Activated T-cell treated with anti-CD3 and anti-CD28 coated beads, Interleukin-2, amount 50 U/mL, for 1 hour (primary cell): ENCODE data around the gene DMRTB1.
"Not testable (repeated sequence)": the region's sequence is repeated elsewhere in the genome, so short reads cannot be mapped to it uniquely, and the experiment has no call there.

Experiments
- DNase-seq: peaks from one replicate; pipeline ENCODE4 v3.0.0-alpha.2; 2020

Gene DMRTB1

DNA sequence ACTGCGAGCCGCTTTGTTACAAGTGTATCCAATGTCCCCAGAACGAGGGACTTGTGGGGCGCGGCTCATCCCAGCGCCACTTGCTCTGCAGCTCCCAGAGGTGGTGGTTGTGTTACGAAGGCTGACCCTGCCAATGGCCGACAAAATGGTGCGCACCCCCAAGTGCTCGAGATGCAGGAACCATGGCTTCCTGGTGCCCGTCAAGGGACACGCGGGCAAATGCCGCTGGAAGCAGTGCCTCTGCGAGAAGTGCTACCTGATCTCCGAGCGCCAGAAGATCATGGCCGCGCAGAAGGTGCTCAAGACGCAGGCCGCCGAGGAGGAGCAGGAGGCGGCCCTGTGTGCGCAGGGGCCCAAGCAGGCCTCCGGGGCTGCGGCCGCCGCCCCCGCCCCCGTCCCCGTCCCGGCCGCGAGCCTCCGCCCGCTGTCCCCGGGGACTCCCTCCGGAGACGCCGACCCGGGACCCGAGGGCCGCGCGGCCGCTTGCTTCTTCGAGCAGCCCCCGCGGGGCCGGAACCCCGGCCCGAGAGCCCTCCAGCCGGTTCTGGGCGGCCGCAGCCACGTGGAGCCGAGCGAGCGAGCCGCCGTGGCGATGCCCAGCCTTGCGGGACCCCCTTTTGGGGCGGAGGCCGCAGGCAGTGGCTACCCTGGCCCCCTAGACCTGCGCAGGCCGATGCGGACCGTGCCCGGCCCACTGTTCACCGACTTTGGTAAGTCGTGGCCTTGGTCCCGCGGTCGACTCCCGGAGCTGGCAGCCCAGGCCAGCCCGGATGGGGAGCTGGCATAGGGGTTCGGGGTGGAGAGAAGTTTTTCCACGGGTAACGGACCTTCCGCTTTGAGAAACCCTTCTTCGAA, at the start of gene DMRTB1:
Gene DMRTB1, plus strand, starts transcription at position 79 of the 855 bp plus-strand sequence. Its CDS starts 55 bp downstream, at position 134.
- DNase-seq: no peak

DNA sequence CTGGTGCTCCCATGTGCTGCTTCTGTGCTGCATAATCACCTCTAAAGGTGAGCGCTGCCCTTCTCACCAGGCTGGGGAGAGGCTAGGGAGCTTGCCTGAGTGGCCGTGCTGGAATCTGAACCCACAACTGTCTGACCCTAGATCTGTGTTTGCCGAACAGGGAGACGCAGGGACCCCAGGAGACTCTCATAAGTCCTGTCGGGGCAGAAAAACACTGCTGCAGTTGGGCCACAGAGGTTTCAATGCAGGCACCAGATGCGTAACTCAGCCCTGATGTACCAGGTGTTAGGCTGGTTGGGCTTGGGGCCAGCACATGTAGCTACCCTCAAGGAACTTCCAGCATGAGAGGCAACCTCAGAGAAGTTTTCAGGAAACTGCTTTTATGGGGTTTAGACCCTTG, 49.5 kb upstream of the DMRTB1 start:
- DNase-seq: no peak

DNA sequence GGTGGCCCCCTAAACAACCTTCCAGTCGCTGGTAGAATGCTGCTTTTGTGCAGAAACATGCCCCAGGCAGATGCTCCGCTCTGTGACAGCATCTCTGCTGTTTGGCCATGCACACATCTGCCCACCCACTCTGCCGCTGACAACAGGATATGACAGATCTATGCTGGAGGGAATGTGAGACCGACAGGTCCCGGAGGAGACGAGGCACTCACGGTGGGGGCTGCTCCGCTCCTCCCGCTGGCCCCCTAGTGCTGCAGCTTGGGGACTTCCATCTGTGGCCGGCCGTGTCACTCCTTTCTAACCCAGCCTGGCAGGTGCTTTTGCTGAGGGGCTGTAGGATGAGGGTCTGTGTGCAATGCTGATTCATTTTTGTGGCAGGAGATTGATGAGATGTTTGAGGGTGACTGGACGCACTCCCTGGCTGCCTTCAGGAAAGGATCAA, 49.1 kb upstream of the DMRTB1 start:
- DNase-seq: peak; percentile 45

DNA sequence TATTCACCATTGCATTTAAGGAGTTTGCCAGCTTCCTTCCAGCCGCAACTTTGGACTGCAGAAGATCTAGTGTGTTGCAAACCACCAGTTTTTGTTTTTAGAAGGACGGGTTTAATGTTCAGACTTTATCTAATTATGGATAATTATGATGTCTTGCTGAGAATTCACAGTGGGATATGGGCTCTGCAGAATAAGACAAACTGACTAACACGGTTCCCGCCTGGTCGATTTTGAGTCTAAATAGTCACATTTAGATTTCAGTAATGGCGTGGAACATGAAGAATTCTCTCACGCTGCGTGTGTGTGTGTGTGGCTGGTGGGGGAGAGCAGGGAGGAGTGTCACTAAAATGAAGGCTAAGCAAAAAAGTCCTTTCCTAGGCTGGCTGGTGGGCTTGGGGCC, 48.5 kb upstream of the DMRTB1 start:
- no peak for DNase-seq

DNA sequence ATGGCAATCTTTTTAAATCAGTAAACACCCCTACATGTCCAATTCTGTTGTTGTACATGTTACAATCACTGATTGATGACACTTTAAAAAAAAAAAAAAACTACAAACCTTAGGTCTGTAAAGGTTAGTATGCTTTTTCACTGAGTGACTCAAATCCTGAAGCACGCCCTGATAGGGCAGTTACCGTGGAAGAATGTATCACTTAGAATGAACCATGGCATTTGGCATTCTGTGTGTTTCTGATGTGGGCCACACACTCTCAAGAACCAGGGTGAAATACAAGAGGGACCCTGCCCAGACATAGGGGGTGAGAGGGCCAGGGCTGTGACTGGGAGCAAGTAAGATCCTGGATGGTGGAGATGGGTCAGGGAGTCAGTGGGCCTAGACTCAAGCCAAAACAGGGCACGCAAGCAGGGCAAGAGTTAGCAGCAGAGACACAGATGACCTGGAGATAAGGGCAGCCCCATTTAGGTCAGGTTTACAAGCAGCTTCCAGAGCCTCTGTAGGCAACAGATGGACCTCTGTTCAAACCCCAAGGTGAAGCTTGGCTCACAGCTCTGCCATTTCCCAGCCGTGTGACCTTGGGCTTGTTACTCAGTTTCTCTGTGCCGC, 47.6 kb upstream of the DMRTB1 start:
- DNase-seq: no peak

DNA sequence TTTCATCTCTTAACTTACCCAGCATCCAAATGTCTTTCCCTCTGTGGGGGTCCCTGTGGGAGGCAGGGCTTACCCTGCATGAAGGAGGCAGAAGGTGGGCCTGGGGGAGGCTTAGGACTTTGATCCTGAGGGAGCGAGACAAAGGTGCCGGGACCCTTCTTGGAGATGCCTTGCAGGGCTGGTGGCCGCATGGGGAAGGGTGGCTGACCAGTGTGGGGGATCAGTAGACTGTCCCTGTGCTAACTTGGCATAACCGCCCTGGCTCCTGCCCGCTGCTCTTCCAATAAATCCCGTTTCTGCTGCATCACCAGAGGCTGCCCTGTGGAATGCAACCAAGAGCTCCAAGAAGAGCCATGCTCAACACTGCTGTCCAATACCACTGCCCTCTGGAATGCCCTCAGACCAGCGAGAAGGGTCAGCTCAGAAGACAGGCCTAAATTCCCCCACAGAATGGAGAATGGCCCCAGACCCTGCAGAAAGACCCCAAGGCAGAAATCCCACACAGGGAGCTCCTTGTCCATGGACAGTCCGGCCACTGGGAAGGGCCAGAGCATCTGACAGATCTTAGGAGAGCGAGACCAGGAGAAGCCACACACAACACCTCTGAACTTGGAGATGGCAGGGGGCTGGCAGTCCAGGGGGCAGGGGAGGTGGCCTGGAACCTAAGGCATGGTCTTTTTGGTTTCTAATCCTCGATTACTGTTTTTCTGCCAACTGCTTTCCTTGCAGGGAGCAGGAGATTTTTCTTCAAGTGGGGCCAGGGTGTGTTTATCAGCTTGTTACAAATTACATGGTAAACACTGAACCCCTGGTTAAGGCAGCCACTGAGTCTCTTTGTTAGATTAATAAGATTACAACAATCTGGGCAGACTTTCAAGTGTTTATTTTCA, 46.7 kb upstream of the DMRTB1 start:
- DNase-seq: no peak

DNA sequence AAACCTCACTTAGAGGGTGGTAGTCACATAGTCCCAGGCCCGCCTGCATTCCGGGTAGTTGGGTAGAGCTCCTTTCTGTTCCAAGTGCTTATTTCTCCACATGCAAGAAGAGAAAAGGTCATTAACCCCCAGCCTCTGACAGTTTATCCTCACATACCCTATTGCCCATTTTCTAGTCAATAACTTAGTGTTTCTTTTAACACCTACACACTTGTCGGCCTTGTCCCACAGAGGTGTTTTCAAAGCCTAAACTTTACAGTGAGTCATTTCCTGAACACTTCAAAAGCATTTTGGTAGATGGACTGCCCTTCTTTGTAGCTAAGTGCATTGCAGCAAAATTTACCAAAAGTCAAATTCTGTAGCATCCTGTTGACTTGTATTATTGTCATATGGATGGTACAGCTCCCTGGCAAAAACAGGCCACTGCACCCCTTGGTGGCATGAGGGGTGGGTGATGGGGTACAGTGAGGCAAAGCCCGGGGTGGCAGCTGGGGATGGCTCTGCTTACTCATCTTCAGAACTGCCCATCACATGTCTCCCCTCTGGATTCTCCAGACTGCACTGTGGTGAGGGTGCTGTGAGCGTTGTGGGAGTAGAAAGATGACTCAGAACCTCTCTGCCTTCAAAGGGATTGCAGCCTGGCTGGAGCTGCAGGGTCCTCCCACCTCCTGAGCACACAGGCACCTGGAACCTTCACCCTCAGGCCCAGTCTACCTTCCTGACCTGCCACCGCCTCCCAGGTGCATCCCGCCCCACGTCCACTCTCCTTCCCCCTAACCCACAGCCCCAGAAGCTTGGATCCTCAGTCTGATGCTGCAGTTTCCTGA, 45.8 kb upstream of the DMRTB1 start:
- peak; percentile 58 for DNase-seq

DNA sequence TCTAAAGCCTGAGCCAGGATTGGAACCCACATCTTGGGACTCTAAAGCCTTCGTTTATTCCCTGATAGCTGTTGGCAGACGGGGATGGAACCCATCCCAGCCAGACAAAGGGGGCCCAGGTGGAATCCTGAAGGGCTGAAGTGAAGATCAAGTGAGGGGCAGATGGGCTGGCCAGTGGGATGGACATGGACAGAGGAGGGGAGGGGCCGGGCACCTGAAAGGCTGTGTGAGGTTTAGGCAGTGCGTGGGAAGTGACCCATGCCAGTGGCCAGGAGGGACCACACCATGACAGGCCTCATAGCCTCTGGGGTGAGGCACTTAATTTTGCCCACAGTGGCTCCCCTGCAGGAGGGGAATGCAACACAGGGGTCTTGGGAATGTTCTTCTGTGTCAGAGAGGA, 44.6 kb upstream of the DMRTB1 start:
- no peak for DNase-seq

DNA sequence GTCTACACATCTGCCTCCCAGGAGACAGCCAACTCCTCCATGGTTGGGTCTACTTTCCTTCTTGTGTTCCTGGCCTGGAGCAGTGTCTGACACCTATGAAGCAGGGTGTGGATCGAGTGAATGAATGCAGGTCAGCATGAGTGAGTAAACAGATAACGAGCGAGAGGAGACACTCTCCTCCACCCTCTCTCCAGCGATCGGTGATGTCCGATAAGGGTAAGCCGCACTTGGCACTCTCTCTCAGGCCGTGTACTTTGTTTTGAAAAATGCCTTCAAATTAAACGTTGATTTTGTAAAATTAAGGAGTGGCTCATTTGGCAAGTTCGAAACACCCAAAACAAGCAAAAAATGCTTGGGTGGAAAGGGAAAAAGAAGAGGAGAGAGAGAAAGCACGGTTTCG, 43.8 kb upstream of the DMRTB1 start:
- no peak for DNase-seq

DNA sequence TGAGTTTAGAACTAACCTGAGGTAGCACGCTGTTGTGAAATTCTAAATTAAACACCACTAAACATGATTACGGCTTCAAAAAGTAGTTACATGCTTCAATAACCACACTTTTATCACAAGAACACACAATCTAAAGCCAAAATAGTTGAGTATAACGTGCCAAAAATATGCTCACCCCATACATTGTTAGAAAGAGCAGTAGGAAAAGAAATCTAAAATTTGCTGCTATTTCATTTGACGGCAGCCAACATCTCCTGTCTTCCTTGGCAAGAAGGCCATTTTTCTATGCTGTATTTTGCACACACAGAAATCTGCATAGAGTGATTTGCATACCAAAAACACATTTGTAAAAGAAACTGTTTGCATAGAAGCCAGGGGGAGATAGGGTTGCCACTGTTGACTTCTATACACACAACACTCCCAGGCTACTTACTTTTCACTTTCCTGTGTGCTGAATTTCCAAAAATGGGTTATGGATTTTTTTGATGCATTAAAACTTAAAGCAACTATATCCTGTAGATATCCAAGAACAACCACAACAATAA, 42.9 kb upstream of the DMRTB1 start:
- no peak for DNase-seq

DNA sequence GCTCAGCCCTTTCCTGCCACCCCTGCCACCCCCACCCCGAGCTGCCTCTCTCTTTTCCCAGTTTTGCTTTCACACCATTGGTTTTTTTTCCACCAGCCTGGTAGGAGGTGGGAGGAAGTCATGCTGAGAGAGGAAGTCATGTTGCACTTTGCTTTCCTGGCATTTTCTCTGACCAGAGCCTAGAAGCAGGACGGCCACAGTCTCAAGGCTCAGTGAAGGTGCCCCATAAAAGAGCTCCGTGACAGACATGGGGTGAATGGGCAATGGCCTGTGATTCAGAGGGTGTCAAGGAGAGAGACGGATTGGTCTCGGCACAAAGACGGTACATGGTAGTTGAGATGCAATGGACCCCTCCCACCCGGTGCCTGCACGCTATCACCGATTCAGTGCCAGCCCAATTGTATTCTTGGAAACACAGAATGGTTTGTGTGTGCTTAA, 42.1 kb upstream of the DMRTB1 start:
- DNase-seq: no peak

DNA sequence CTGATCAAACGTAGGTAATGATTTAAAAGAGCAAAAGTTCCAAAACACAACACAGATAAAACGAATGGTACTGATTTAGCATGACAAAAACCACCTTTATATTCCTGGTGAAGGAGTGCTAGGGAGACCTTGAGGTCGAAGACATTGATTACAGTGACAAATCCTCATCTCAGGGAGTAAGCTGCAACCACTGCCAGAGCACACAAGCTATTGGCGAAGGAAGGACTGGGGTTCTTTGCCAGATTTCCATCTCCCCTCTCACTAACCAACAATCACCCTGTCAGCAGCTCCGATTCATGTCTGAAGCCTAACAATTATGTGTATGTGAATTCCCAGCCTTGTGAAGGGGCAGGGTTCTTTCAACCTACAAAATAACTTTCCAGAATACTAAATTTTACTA, 40.2 kb upstream of the DMRTB1 start:
- DNase-seq: no peak

DNA sequence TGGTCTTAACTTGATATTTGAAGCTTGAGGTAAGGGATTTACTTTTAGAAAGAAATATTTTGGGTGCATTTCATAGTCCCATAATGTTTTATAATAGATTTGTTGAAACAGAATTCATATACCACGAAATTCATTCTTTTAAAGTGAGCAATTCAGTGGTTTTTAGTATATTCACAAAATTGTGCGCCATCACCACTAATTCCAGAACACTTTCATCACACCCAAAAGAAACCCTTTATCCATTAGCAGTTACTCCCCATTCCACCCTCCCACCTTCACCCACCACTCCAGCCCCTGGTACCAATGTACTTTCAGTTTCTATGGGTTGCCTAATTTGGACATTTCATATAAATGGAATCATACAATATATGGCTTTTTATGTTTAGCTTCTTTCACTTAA, 38.9 kb upstream of the DMRTB1 start:
- DNase-seq: no peak

DNA sequence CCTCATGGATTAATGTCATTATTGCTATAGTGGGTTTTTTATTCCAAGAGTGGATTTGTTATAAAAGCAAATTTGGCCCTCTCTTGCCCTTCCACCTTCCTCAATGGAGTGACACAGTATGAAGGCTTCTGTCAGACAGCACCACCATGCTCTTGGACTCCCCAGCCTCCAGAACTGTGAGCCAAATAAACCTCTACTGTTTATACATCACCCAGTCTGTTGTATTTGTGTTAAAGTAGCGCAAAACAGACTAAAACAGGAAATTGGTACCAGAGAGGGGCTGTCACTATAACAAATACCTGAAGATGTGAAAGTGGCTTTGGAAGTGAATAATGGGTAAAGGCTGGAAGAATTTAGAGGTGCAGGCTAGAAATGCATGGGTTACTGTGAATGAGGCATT, 38.0 kb upstream of the DMRTB1 start:
- DNase-seq: no peak

DNA sequence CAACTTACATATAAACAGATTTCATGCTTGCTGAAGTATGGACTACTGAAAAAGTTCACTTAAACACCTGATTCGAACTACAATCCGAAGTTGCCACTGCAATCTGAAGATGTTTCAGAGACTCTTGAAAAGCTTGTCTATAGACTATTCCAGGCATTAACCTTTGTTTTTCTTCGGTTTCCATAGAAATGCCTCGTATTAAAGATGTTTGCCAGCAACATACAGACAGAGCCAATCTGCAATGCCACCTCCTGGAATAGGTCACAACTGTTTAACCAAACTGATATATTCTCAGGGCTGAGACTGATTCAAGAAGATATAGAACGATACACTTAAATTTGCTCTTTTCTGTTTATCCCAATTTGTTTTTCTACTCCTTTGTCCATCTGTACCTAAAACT, 28.9 kb upstream of the DMRTB1 start:
- no peak for DNase-seq

DNA sequence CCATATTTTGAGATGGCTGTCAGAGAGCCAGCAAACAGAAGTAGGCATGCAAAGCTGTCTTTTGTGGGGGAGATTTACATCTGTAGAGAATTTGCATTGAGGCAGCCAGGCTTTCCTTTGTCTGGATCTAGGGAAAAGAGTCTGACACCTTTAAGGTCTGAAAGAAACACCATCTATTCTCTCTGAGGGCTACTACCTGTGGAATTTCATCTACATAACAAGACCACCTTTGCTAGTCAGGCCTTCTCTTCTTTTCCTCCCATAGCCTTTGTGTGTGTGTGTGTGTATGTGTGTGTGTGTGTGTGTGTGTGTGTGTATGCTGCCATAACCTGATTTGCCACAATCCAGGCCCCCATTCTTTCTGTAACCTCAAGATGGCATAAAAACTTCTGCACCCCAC, 28.4 kb upstream of the DMRTB1 start:
- DNase-seq: no peak

DNA sequence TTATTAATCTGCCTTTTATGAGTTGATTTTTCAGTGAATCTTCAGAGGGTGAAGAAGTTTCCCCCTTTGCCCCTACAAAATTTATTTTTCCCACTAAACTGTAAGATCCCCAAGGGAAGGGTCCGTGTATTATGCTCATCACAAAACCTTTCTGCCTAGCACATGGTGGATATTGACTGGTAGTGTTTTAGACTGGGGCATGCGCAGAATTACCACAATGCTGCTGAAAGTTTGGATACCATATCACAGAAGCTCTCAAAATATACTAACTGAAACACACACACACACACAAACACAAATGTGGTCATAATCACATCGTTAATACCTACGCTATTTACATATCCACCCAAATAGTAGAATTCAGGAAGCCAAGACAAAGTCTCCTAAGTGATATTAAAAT, 28.0 kb upstream of the DMRTB1 start:
- DNase-seq: no peak

DNA sequence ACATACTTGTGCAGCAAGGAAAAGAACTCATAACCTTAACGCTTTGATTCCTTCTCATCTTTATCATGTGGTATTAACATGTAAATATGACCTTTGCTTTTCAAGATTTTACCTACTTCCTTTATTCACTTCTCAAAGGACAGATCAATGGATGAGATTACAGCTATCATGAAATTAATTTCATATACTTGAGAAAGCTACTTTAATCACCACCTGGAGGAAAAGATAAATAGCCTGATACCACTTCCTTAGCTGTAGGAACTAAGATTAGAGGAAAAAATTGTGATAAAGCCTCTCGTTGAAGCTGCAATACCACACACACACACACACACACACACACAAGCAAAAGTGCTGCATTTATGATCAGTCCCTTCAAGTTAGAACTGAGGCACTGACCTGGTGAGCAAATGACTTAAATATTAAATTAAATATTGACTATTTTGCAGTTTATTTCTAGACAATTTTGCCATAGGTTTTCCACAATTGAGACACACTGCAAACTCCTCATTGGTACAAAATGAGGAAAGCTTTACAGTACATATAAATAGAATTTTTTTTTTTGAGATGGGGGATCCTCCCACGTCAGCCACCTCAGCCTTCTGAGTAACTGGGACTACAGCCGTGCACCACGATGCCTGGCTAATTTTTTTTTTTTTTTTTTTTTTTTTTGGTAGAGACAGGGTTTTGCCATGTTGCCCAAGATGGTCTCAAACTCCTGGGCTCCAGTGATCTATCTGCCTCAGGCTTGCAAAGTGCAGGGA, 27.2 kb upstream of the DMRTB1 start:
- no peak for DNase-seq

DNA sequence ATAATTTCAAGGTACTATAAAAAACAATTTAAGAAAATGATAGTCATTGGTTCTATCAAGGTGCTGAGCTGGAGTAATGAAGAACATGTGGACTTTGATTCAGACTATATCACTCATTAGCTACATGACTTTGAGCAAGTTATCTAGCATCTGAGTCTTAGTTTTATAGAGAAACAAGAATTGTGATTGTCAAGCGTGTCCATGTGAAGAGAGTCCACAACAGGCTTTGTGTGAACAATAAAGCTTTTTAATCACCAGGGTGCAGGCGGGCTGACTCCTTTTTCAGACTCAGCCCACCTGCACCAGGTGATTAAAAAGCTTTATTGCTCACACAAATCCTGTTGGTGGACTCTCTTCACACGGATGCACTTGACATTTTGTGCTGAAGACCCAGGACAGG, 26.6 kb upstream of the DMRTB1 start:
- no peak for DNase-seq

DNA sequence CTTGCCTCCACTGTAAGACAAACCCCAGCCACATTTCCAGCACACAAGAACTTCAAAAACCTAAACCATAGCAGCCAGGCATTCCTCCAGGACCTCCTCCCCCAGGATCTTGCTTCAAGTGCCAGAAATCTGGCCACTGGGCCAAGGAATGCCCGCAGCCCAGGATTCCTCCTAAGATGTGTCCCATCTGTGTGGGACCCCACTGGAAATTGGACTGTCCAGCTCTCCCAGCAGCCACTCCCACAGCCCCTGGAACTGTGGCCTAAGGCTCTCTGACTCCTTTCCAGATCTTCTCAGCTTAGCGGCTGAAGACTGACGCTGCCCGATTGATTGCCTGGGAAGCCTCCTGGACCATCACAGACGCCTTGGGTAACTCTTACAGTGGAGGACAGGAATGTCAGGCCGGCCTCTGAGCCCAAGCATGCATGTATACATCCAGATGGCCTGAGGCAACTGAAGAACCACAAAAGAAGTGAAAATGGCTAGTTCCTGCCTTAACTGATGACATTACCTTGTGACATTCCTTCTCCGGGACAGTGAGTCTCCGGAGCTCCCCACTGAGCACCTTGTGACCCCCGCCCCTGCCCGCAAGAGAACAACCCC, 24.7 kb upstream of the DMRTB1 start:
- not testable (repeated sequence) for DNase-seq

DNA sequence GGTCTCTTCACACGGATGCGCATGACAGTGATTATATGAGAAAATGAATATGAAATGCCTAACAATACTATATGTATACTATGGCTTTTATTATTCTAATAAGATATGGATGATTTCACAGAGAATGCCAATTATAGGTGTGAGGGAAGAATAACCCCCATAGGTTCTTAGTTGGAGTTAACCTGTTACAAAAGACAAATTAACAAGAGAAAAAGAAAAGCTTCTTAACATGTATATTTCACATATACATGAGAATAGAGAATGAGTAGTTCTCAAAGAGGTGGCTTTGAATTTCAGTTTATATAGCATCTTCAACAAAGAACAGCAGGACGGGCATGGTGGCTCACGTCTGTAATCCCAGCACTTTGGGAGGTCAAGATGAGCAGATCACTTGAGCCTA, 24.0 kb upstream of the DMRTB1 start:
- no peak for DNase-seq
